Daoy (cell line): Measurements from ENCODE around the gene HSFX4. TPM values are rescaled to one million over a fixed set of nuclear protein-coding genes. Genes with fewer than 3 reads are reported as not detected.

Experiments
- total RNA-seq: library from RNA; depleted of rRNA; stranded (reverse); fragments of >200 nt; shearing (Covaris generic); gene quantifications from 2 replicates; pipeline ENCODE4 v1.2.3, GENCODE V29; 2014; rRNA removed

Gene HSFX4
- total RNA-seq, 1 experiment from 2014 or later: not detected

Other genes with a start within 250 kb of the HSFX4 start
- 46.0 and 48.3 TPM in 2 replicates for gene MAGEA11, start 217.5 kb upstream of the HSFX4 start, total RNA-seq
- 0.17 and 1.3 TPM in 2 replicates for gene HSFX1, start 155.5 kb upstream of the HSFX4 start, total RNA-seq
- not detected in 2 replicates for gene MAGEA9, start 147.6 kb upstream of the HSFX4 start, total RNA-seq
- gene MAGEA8, start 48.4 kb upstream of the HSFX4 start, total RNA-seq: not detected in 2 replicates
- gene EOLA2, start 8.9 kb downstream of the HSFX4 start, total RNA-seq: 16.6 and 21.0 TPM in 2 replicates